K562 (cell line): ENCODE results near the gene GGPS1.
"Not testable (repeated sequence)": the region's sequence is repeated elsewhere in the genome, so short reads cannot be mapped to it uniquely, and the experiment has no call there.

Source experiments
- ARNT ChIP-seq, 2 experiments: fragments of 450-650 bp; IDR thresholded peaks; 2 replicates each; pipeline ENCODE4 v1.6.1; 2016; ENCODE audit warnings: mild to moderate bottlenecking in 1 of 2
- BRD9 ChIP-seq: fragments of 450-650 bp; IDR thresholded peaks from 2 replicates; pipeline ENCODE4 v1.6.1; 2018; ENCODE audit warnings: low read depth; ENCODE audit not compliant: partially characterized antibody
- CEBPB ChIP-seq: fragments of 450-650 bp; IDR thresholded peaks from 2 replicates; pipeline ENCODE4 v1.6.1; 2016; ENCODE audit warnings: missing genetic modification characterization, missing compliant biosample characterization
- CTCF ChIP-seq, 3 experiments: IDR thresholded peaks in 2 of 3; conservative IDR thresholded peaks in 1 of 3; 2 replicates each; pipeline ENCODE4 v1.5.1; 2011 to 2012; ENCODE audit warnings: low read length in 3 of 3, mild to moderate bottlenecking in 3 of 3, control low read depth in 2 of 3, improper control_type of control experiment in 1 of 3, inconsistent platforms in 1 of 3, low read depth in 1 of 3, mixed read lengths in 1 of 3, moderate library complexity in 1 of 3; ENCODE audit not compliant: insufficient read depth in 2 of 3
- HNRNPH1 ChIP-seq: fragments of 200-400 bp; formaldehyde crosslinking; optimal IDR thresholded peaks from 2 replicates; pipeline ENCODE3; 2017; ENCODE audit warnings: low read depth, mild to moderate bottlenecking, low read length, moderate library complexity
- MEF2A ChIP-seq: IDR thresholded peaks from 2 replicates; pipeline ENCODE4 v1.6.1; 2011; ENCODE audit warnings: low read depth, mild to moderate bottlenecking, low read length, moderate library complexity; ENCODE audit not compliant: control insufficient read depth
- NFYB ChIP-seq: IDR thresholded peaks from 2 replicates; pipeline ENCODE4 v1.6.1; 2011; ENCODE audit warnings: mild to moderate bottlenecking, moderate library complexity; ENCODE audit not compliant: insufficient read length; ENCODE audit errors: extremely low read depth
- POLR2AphosphoS2 ChIP-seq: IDR thresholded peaks from 2 replicates; pipeline ENCODE4 v1.6.1; 2012; ENCODE audit warnings: low read length, improper control_type of control experiment

- not testable (repeated sequence) for TF ChIP-seq BRD9; POLR2AphosphoS2; MEF2A; CTCF (IDR thresholded peaks at IDR 0.05 in 2 of 3, conservative IDR thresholded peaks at IDR 0.05 in 1 of 3; ENCODE audit: insufficient read depth in 2 of 3, low read depth in 1 of 3, low read length in 3 of 3); CEBPB (tag); ARNT (IDR thresholded peaks at IDR 0.05); NFYB; HNRNPH1
Measured at GRCh38 chr1:235385633-235386032, 57.3 kb downstream of the GGPS1 start.
